ENCODE measurements around the gene SPOCK1. TPM values are rescaled to one million over a fixed set of nuclear protein-coding genes. Genes with fewer than 3 reads are reported as not detected.

Gene SPOCK1
- total and polyA plus RNA-seq, 5 donors from 2014 or later, result 0.27 TPM; not detected in 4

- Histone ChIP-seq H3K36me3 (ENCODE audit: control insufficient read depth, insufficient read depth, low read length) (no peaks in the 10 kb centered on the region), H3K27me3 (ENCODE audit: control insufficient read depth, insufficient read depth, low read length) (peaks cover 6% of the 10 kb centered on the region), H3K4me3 (ENCODE audit: low read depth, low read length) (no peak overlapping the region), H3K9me3 (ENCODE audit: control insufficient read depth in 2 of 2, low read length in 2 of 2) (no peaks in the 10 kb centered on the region), H3K27ac (ENCODE audit: insufficient read depth, low read length, poor library complexity, severe bottlenecking) (no peak overlapping the region), H3K4me1 (ENCODE audit: control insufficient read depth, insufficient read depth, low read length, poor library complexity, severe bottlenecking) (no peaks in the 10 kb centered on the region)
- no peaks in the 10 kb centered on the region for H3K36me3 Mint-ChIP-seq
- peaks cover 13% of the 10 kb centered on the region for H3K27me3 Mint-ChIP-seq
- H3K27ac Mint-ChIP-seq, result no peak overlapping the region
- no peak for DNase-seq
- no peak overlapping the region for H3K4me3 Mint-ChIP-seq
- peaks cover 0 to 1% (median 0%) of the 10 kb centered on the region in 7 donors for H3K9me3 Mint-ChIP-seq
- H3K4me1 Mint-ChIP-seq, result no peaks in the 10 kb centered on the region
- ATAC-seq (ENCODE audit: low read depth in 2 of 2), result no peak
Observed at GRCh38 chr5:137492331-137492730, 6.8 kb downstream of the SPOCK1 start.

GRCh38 chr5:137491121-137491520, 8.0 kb downstream of the SPOCK1 start:
- H3K27ac ChIP-seq (ENCODE audit: insufficient read depth, low read length, poor library complexity, severe bottlenecking), result no peak overlapping the region
- H3K36me3 ChIP-seq (ENCODE audit: control insufficient read depth, insufficient read depth, low read length), result no peaks in the 10 kb centered on the region
- no peak for DNase-seq
- Mint-ChIP-seq H3K4me3 (no peak overlapping the region), H3K27me3 (peaks cover 2% of the 10 kb centered on the region), H3K36me3 (no peaks in the 10 kb centered on the region), H3K4me1 (no peaks in the 10 kb centered on the region), H3K9me3 (peaks cover 0 to 1% (median 0%) of the 10 kb centered on the region in 7 donors), H3K27ac (no peak overlapping the region)
- ATAC-seq (ENCODE audit: low read depth in 2 of 2), result no peak
- H3K27me3 ChIP-seq (ENCODE audit: control insufficient read depth, insufficient read depth, low read length), result peaks cover 5% of the 10 kb centered on the region
- H3K9me3 ChIP-seq (ENCODE audit: control insufficient read depth in 2 of 2, low read length in 2 of 2), result no peaks in the 10 kb centered on the region
- H3K4me1 ChIP-seq (ENCODE audit: control insufficient read depth, insufficient read depth, low read length, poor library complexity, severe bottlenecking), result no peaks in the 10 kb centered on the region
- H3K4me3 ChIP-seq (ENCODE audit: low read depth, low read length), result no peak overlapping the region

GRCh38 chr5:137490591-137490990, 8.5 kb downstream of the SPOCK1 start:
- DNase-seq, result no peak
- ATAC-seq (ENCODE audit: low read depth in 2 of 2), result no peak

GRCh38 chr5:137488974-137489373, 10.2 kb downstream of the SPOCK1 start:
- Histone ChIP-seq H3K4me1 (ENCODE audit: control insufficient read depth, insufficient read depth, low read length, poor library complexity, severe bottlenecking) (no peaks in the 10 kb centered on the region), H3K36me3 (ENCODE audit: control insufficient read depth, insufficient read depth, low read length) (no peaks in the 10 kb centered on the region), H3K27ac (ENCODE audit: insufficient read depth, low read length, poor library complexity, severe bottlenecking) (no peak overlapping the region), H3K27me3 (ENCODE audit: control insufficient read depth, insufficient read depth, low read length) (no peaks in the 10 kb centered on the region), H3K4me3 (ENCODE audit: low read depth, low read length) (no peak overlapping the region), H3K9me3 (ENCODE audit: control insufficient read depth in 2 of 2, low read length in 2 of 2) (no peaks in the 10 kb centered on the region)
- peaks cover 0 to 1% (median 0%) of the 10 kb centered on the region in 7 donors for H3K9me3 Mint-ChIP-seq
- no peaks in the 10 kb centered on the region for H3K36me3 Mint-ChIP-seq
- no peak for ATAC-seq (ENCODE audit: low read depth in 2 of 2)
- no peaks in the 10 kb centered on the region for H3K27me3 Mint-ChIP-seq
- H3K4me1 Mint-ChIP-seq, result no peaks in the 10 kb centered on the region
- no peak for DNase-seq
- H3K27ac Mint-ChIP-seq, result no peak overlapping the region
- no peak overlapping the region for H3K4me3 Mint-ChIP-seq

More at GRCh38 chr5:137490591-137490990, 8.5 kb downstream of the SPOCK1 start:
- Histone ChIP-seq H3K36me3 (ENCODE audit: control insufficient read depth, insufficient read depth, low read length) (no peaks in the 10 kb centered on the region), H3K27me3 (ENCODE audit: control insufficient read depth, insufficient read depth, low read length) (peaks cover 5% of the 10 kb centered on the region), H3K4me1 (ENCODE audit: control insufficient read depth, insufficient read depth, low read length, poor library complexity, severe bottlenecking) (no peaks in the 10 kb centered on the region), H3K27ac (ENCODE audit: insufficient read depth, low read length, poor library complexity, severe bottlenecking) (no peak overlapping the region), H3K9me3 (ENCODE audit: control insufficient read depth in 2 of 2, low read length in 2 of 2) (no peaks in the 10 kb centered on the region), H3K4me3 (ENCODE audit: low read depth, low read length) (no peak overlapping the region)
- Mint-ChIP-seq H3K4me3 (no peak overlapping the region), H3K36me3 (no peaks in the 10 kb centered on the region), H3K27me3 (no peaks in the 10 kb centered on the region), H3K27ac (no peak overlapping the region), H3K4me1 (no peaks in the 10 kb centered on the region), H3K9me3 (peaks cover 0 to 1% (median 0%) of the 10 kb centered on the region in 7 donors)

- H3K4me3 ChIP-seq (ENCODE audit: low read depth, low read length), result no peak overlapping the region
- H3K4me3 Mint-ChIP-seq, result no peak overlapping the region
- no peaks in the 10 kb centered on the region for H3K4me1 ChIP-seq (ENCODE audit: control insufficient read depth, insufficient read depth, low read length, poor library complexity, severe bottlenecking)
- H3K9me3 Mint-ChIP-seq, result peaks cover 0 to 1% (median 0%) of the 10 kb centered on the region in 7 donors
- DNase-seq, result no peak
- H3K36me3 Mint-ChIP-seq, result no peaks in the 10 kb centered on the region
- H3K27ac Mint-ChIP-seq, result peak overlapping the region in 1 of 3 donors; percentile 54
- no peaks in the 10 kb centered on the region for H3K9me3 ChIP-seq (ENCODE audit: control insufficient read depth in 2 of 2, low read length in 2 of 2)
- ATAC-seq (ENCODE audit: low read depth in 2 of 2), result no peak
- H3K27me3 ChIP-seq (ENCODE audit: control insufficient read depth, insufficient read depth, low read length), result no peaks in the 10 kb centered on the region
- H3K27me3 Mint-ChIP-seq, result no peaks in the 10 kb centered on the region
- no peak overlapping the region for H3K27ac ChIP-seq (ENCODE audit: insufficient read depth, low read length, poor library complexity, severe bottlenecking)
- H3K36me3 ChIP-seq (ENCODE audit: control insufficient read depth, insufficient read depth, low read length), result no peaks in the 10 kb centered on the region
- no peaks in the 10 kb centered on the region for H3K4me1 Mint-ChIP-seq
Observed at GRCh38 chr5:137488516-137488915, 10.6 kb downstream of the SPOCK1 start.

- Mint-ChIP-seq H3K4me3 (no peak overlapping the region), H3K4me1 (no peaks in the 10 kb centered on the region), H3K27ac (no peak overlapping the region), H3K9me3 (peaks cover 0 to 1% (median 0%) of the 10 kb centered on the region in 7 donors), H3K36me3 (no peaks in the 10 kb centered on the region), H3K27me3 (no peaks in the 10 kb centered on the region)
- no peak overlapping the region for H3K4me3 ChIP-seq (ENCODE audit: low read depth, low read length)
- no peak overlapping the region for H3K27ac ChIP-seq (ENCODE audit: insufficient read depth, low read length, poor library complexity, severe bottlenecking)
- H3K4me1 ChIP-seq (ENCODE audit: control insufficient read depth, insufficient read depth, low read length, poor library complexity, severe bottlenecking), result no peaks in the 10 kb centered on the region
- H3K27me3 ChIP-seq (ENCODE audit: control insufficient read depth, insufficient read depth, low read length), result no peaks in the 10 kb centered on the region
- H3K36me3 ChIP-seq (ENCODE audit: control insufficient read depth, insufficient read depth, low read length), result no peaks in the 10 kb centered on the region
- DNase-seq (no peak), ATAC-seq (ENCODE audit: low read depth in 2 of 2) (no peak)
- no peaks in the 10 kb centered on the region for H3K9me3 ChIP-seq (ENCODE audit: control insufficient read depth in 2 of 2, low read length in 2 of 2)
Observed at GRCh38 chr5:137487600-137487999, 11.5 kb downstream of the SPOCK1 start.

- Mint-ChIP-seq H3K4me1 (no peaks in the 10 kb centered on the region), H3K27me3 (no peaks in the 10 kb centered on the region), H3K36me3 (no peaks in the 10 kb centered on the region), H3K4me3 (no peak overlapping the region), H3K9me3 (peaks cover 0 to 1% (median 0%) of the 10 kb centered on the region in 7 donors), H3K27ac (no peak overlapping the region)
- no peaks in the 10 kb centered on the region for H3K36me3 ChIP-seq (ENCODE audit: control insufficient read depth, insufficient read depth, low read length)
- ATAC-seq (ENCODE audit: low read depth in 2 of 2) (no peak), DNase-seq (no peak)
- no peaks in the 10 kb centered on the region for H3K4me1 ChIP-seq (ENCODE audit: control insufficient read depth, insufficient read depth, low read length, poor library complexity, severe bottlenecking)
- H3K27me3 ChIP-seq (ENCODE audit: control insufficient read depth, insufficient read depth, low read length), result no peaks in the 10 kb centered on the region
- no peak overlapping the region for H3K4me3 ChIP-seq (ENCODE audit: low read depth, low read length)
- no peak overlapping the region for H3K27ac ChIP-seq (ENCODE audit: insufficient read depth, low read length, poor library complexity, severe bottlenecking)
- no peaks in the 10 kb centered on the region for H3K9me3 ChIP-seq (ENCODE audit: control insufficient read depth in 2 of 2, low read length in 2 of 2)
Observed at GRCh38 chr5:137486707-137487106, 12.4 kb downstream of the SPOCK1 start.

- Mint-ChIP-seq H3K4me1 (no peaks in the 10 kb centered on the region), H3K36me3 (no peaks in the 10 kb centered on the region), H3K4me3 (no peak overlapping the region), H3K27me3 (no peaks in the 10 kb centered on the region), H3K9me3 (no peaks in the 10 kb centered on the region), H3K27ac (no peak overlapping the region)
- H3K36me3 ChIP-seq (ENCODE audit: control insufficient read depth, insufficient read depth, low read length), result no peaks in the 10 kb centered on the region
- H3K27ac ChIP-seq (ENCODE audit: insufficient read depth, low read length, poor library complexity, severe bottlenecking), result no peak overlapping the region
- no peaks in the 10 kb centered on the region for H3K9me3 ChIP-seq (ENCODE audit: control insufficient read depth in 2 of 2, low read length in 2 of 2)
- H3K4me3 ChIP-seq (ENCODE audit: low read depth, low read length), result no peak overlapping the region
- DNase-seq (no peak), ATAC-seq (ENCODE audit: low read depth in 2 of 2) (no peak)
- no peaks in the 10 kb centered on the region for H3K4me1 ChIP-seq (ENCODE audit: control insufficient read depth, insufficient read depth, low read length, poor library complexity, severe bottlenecking)
- no peaks in the 10 kb centered on the region for H3K27me3 ChIP-seq (ENCODE audit: control insufficient read depth, insufficient read depth, low read length)
Observed at GRCh38 chr5:137481596-137481995, 17.5 kb downstream of the SPOCK1 start.

All from CD4-positive, CD25-positive, alpha-beta regulatory T cell (primary cell).